Dermis lymphatic vessel endothelial cell (primary cell): ENCODE data around the gene CD22. TPM values are rescaled to one million over a fixed set of nuclear protein-coding genes. Genes with fewer than 3 reads are reported as not detected.

Source experiments
- total RNA-seq: library from RNA; depleted of rRNA; stranded (reverse); fragments of >200 nt; gene quantifications from 2 replicates; pipeline ENCODE4 v1.2.1, GENCODE V29; 2014

CD22 gene
- total RNA-seq: 0.11 and 0.26 TPM in 2 replicates

DNA sequence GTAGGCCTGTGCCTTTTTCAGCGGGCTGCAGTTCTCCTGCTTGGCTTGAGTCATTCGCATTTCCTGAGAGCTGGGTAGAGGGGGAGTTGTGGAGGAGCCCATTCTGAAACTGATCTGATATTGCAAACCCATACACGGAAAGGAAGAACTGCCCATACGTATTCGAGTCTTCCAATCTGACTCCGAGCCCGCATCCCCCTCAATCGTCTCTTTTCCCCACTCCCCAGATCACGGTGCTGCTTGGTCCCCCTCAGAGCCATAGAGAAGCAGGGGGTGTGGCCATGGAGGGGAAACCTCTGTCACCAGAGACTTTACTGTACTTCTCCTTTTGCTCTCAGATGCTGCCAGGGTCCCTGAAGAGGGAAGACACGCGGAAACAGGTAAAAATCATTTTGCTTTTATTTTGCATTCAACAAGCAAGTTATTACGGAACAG, at the start of gene CD22:
CD22 (plus strand) TSS at position 337 of the 435 bp plus-strand sequence. CDS start 2,854 bp downstream, outside the sequence.

GRCh38 chr19:35291916-35292315, 37.1 kb upstream of the CD22 start, which contains the start of gene MAG:
TSS of gene MAG (plus strand) at chr19:35292161. CDS start at chr19:35295409, 3,248 bp downstream.

GRCh38 chr19:35347171-35347929, 18.4 kb downstream of the CD22 start, which contains the start of gene FFAR1:
TSS of gene FFAR1 (plus strand) at chr19:35347902. CDS start at chr19:35351552, 3,650 bp downstream.

DNA sequence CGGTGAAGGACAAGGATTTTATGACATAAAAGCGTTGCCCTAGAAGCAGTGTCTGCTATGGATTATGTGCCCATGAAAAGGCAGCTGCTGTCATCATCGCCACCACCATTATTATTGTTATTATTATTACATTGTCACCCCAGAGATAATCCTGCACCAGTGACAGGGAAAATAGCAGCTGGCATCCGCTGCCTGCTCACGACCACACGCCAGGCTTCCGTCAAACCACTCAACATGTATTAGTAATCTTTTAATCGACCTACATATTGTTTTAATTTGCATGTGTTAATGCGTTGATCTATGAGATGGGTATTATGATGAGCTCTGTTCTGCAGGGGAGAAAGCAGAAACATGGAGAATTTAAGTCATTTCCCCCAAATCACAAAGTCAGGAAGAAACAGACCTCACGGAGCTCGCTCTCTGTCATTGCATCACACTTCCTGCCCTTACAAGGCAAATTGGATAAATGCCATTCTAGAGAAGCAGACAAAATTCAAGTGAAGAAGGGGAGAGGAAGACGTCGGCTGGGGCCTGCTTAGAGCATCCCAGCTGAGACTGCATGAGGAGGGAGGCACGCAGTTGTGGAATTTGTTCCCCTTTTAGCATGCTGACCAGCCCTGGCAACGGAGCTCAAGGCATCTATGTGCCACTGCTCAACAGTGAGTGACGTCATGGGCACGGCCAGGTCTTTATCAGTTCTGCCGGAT, 29.0 kb downstream of the CD22 start, which contains the start of gene FFAR3:
FFAR3 (plus strand) TSS at position 594 of the 707 bp plus-strand sequence. CDS start 431 bp downstream, outside the sequence.

GRCh38 chr19:35370722-35371121, 41.7 kb downstream of the CD22 start, which contains the start of gene GPR42:
TSS of gene GPR42 (plus strand) at chr19:35371068. CDS start at chr19:35371360, 292 bp downstream.

Other genes with a start within 250 kb of the CD22 start
- not detected in 2 replicates for gene FXYD3, start 213.4 kb upstream of the CD22 start, total RNA-seq
- not detected in 2 replicates for gene LGI4, start 194.1 kb upstream of the CD22 start, total RNA-seq
- gene FXYD1, start 190.4 kb upstream of the CD22 start, total RNA-seq: not detected in 2 replicates
- not detected in 2 replicates for gene FXYD7, start 185.9 kb upstream of the CD22 start, total RNA-seq
- 22.2 and 27.3 TPM in 2 replicates for gene FXYD5, start 174.5 kb upstream of the CD22 start, total RNA-seq
- not detected in 2 replicates for gene FAM187B, start 100.4 kb upstream of the CD22 start, total RNA-seq
- gene LSR, start 80.2 kb upstream of the CD22 start, total RNA-seq: 0.34 and 3.5 TPM in 2 replicates
- gene USF2, start 60.2 kb upstream of the CD22 start, total RNA-seq: 35.2 and 43.8 TPM in 2 replicates
- gene HAMP, start 46.7 kb upstream of the CD22 start, total RNA-seq: 0.17 and 0.22 TPM in 2 replicates
- gene MAG, start 37.0 kb upstream of the CD22 start, total RNA-seq: not detected in 2 replicates
- not detected in 2 replicates for gene FFAR1, start 18.7 kb downstream of the CD22 start, total RNA-seq
- gene FFAR3, start 29.3 kb downstream of the CD22 start, total RNA-seq: not detected in 2 replicates
- gene GPR42, start 41.9 kb downstream of the CD22 start, total RNA-seq: not detected in 2 replicates
- gene FFAR2, start 119.1 kb downstream of the CD22 start, total RNA-seq: not detected in 2 replicates
- not detected in 2 replicates for gene KRTDAP, start 161.3 kb downstream of the CD22 start, total RNA-seq
- not detected in 2 replicates for gene DMKN, start 184.5 kb downstream of the CD22 start, total RNA-seq
- not detected in 2 replicates for gene SBSN, start 199.1 kb downstream of the CD22 start, total RNA-seq
- 0.09 TPM in 1 of 2 replicates, not detected in the other for gene GAPDHS, start 204.3 kb downstream of the CD22 start, total RNA-seq
- 48.7 and 50.9 TPM in 2 replicates for gene TMEM147, start 216.4 kb downstream of the CD22 start, total RNA-seq
- not detected in 2 replicates for gene ATP4A, start 234.5 kb downstream of the CD22 start, total RNA-seq